HL-60 (cell line): ENCODE measurements around the gene ATRN.
A peak's percentile ranks its signal among the peaks of the same experiment; 100 is the strongest.

Experiments used
- DNase-seq, 2 experiments: peaks; one replicate each; pipeline ENCODE4 v3.0.0-alpha.2; 2010 to 2020; ENCODE audit warnings: low read depth in 1 of 2, low spot score in 1 of 2
- H3K27ac ChIP-seq: fragments of 250-450 bp; sonication (Bioruptor Pico); replicated peaks from 2 replicates; pipeline ENCODE4 v1.5.1; 2020; ENCODE audit warnings: mild to moderate bottlenecking, moderate library complexity
- H3K27me3 ChIP-seq: fragments of 250-450 bp; sonication (Bioruptor Pico); 2 replicates; pipeline ENCODE4 v1.5.1; 2021; ENCODE audit warnings: mild to moderate bottlenecking, moderate library complexity; ENCODE audit not compliant: insufficient read depth, poor library complexity, severe bottlenecking
- H3K4me3 ChIP-seq: replicated peaks from 2 replicates; pipeline ENCODE4 v1.5.1; 2011; ENCODE audit warnings: mild to moderate bottlenecking, control low read depth, low read length; ENCODE audit not compliant: insufficient read depth
- CTCF ChIP-seq: IDR thresholded peaks from one replicate; pipeline ENCODE4 v1.5.1; 2011; ENCODE audit warnings: low read length, control low read depth, inconsistent platforms; ENCODE audit not compliant: insufficient read depth
- GABPA ChIP-seq: IDR thresholded peaks from 2 replicates; pipeline ENCODE4 v1.6.1; 2012; ENCODE audit warnings: low read depth
- POLR2AphosphoS5 ChIP-seq: IDR thresholded peaks from 2 replicates; pipeline ENCODE4 v1.6.1; 2012; ENCODE audit warnings: low read depth
- SPI1 ChIP-seq: IDR thresholded peaks from 2 replicates; pipeline ENCODE4 v1.6.1; 2012; ENCODE audit warnings: low read depth, mild to moderate bottlenecking, borderline replicate concordance
- TF ChIP-seq, protein P1 (sequence below): IDR thresholded peaks from 2 replicates; pipeline ENCODE4 v1.6.1; 2012; ENCODE audit warnings: low read depth; ENCODE audit not compliant: insufficient replicate concordance

Gene ATRN

GRCh38 chr20:3553663-3554062 is 82.8 kb downstream of the ATRN start:
- no peak for DNase-seq
- Histone ChIP-seq H3K27me3 (no peaks in the 10 kb centered on the region), H3K4me3 (no peak overlapping the region), H3K27ac (no peak overlapping the region)
- TF ChIP-seq CTCF (no peak), SPI1 (no peak), GABPA (no peak), POLR2AphosphoS5 (no peak)
- TF ChIP-seq, protein P1, sequence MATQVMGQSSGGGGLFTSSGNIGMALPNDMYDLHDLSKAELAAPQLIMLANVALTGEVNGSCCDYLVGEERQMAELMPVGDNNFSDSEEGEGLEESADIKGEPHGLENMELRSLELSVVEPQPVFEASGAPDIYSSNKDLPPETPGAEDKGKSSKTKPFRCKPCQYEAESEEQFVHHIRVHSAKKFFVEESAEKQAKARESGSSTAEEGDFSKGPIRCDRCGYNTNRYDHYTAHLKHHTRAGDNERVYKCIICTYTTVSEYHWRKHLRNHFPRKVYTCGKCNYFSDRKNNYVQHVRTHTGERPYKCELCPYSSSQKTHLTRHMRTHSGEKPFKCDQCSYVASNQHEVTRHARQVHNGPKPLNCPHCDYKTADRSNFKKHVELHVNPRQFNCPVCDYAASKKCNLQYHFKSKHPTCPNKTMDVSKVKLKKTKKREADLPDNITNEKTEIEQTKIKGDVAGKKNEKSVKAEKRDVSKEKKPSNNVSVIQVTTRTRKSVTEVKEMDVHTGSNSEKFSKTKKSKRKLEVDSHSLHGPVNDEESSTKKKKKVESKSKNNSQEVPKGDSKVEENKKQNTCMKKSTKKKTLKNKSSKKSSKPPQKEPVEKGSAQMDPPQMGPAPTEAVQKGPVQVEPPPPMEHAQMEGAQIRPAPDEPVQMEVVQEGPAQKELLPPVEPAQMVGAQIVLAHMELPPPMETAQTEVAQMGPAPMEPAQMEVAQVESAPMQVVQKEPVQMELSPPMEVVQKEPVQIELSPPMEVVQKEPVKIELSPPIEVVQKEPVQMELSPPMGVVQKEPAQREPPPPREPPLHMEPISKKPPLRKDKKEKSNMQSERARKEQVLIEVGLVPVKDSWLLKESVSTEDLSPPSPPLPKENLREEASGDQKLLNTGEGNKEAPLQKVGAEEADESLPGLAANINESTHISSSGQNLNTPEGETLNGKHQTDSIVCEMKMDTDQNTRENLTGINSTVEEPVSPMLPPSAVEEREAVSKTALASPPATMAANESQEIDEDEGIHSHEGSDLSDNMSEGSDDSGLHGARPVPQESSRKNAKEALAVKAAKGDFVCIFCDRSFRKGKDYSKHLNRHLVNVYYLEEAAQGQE: no peak

- no peaks in the 10 kb centered on the region for H3K27me3 ChIP-seq
- no peak for DNase-seq
- peak overlapping the region; percentile 25 for H3K27ac ChIP-seq
- H3K4me3 ChIP-seq: no peak overlapping the region; the same call in 1 of the 2 replicates
- no peak for TF ChIP-seq POLR2AphosphoS5
Observed at GRCh38 chr20:3557237-3557785, 86.5 kb downstream of the ATRN start.

DNA sequence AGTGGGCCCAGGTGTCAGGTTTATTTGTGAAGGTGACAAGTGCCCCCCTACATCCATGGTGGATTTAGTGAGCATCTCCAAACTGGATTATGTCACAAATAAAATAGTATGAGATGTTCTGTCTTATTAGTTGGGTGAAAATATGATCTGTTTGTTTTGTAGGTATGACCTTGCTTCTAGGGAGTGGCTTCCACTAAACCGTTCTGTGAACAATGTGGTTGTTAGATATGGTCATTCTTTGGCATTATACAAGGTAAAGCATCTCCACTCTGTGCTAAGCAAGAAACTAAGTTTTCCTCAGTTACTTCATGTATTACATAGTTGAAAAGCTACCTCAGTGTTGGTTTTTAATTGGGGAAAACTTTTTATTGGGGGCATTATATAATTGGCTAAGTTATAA is 88.4 kb downstream of the ATRN start:
- no peaks in the 10 kb centered on the region for H3K27me3 ChIP-seq
- no peak for DNase-seq
- no peak overlapping the region for H3K4me3 ChIP-seq
- TF ChIP-seq SPI1: no peak
- TF ChIP-seq, protein P1: no peak
- TF ChIP-seq GABPA: no peak
- no peak for TF ChIP-seq CTCF
- TF ChIP-seq POLR2AphosphoS5: no peak
- no peak overlapping the region for H3K27ac ChIP-seq

DNA sequence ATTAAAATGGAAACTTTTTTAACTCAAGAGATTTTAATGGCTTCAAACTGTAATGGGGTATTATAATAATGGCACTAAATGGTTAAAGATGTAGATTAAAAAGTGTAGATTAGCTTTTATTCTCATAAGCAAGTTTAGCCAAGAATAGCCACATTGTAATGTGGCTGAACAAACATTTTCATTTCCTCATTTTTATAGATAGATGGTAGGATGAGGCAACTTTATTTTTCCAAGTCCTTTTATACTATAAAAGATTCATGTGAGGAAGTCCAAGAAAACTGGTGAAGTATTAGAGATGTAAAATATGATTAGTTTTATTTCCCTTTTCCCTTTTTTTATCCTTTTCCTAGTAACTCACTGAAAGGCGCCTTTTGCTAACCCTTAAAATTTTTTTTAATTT is 88.8 kb downstream of the ATRN start:
- DNase-seq: no peak
- H3K4me3 ChIP-seq: no peak overlapping the region
- no peak overlapping the region for H3K27ac ChIP-seq
- H3K27me3 ChIP-seq: no peaks in the 10 kb centered on the region
- TF ChIP-seq SPI1: peak; percentile 64
- TF ChIP-seq, protein P1: no peak
- TF ChIP-seq CTCF: no peak
- no peak for TF ChIP-seq POLR2AphosphoS5
